ENCODE data around the gene PGPEP1. TPM values are rescaled to one million over a fixed set of nuclear protein-coding genes. Genes with fewer than 3 reads are reported as not detected.
A peak's percentile ranks its signal among the peaks of the same experiment; 100 is the strongest.
"Not testable (repeated sequence)": the region's sequence is repeated elsewhere in the genome, so short reads cannot be mapped to it uniquely, and the experiment has no call there.

Gene PGPEP1
- total RNA-seq, 2 donors from 2014 or later = 38.3 to 47.2 TPM

DNA sequence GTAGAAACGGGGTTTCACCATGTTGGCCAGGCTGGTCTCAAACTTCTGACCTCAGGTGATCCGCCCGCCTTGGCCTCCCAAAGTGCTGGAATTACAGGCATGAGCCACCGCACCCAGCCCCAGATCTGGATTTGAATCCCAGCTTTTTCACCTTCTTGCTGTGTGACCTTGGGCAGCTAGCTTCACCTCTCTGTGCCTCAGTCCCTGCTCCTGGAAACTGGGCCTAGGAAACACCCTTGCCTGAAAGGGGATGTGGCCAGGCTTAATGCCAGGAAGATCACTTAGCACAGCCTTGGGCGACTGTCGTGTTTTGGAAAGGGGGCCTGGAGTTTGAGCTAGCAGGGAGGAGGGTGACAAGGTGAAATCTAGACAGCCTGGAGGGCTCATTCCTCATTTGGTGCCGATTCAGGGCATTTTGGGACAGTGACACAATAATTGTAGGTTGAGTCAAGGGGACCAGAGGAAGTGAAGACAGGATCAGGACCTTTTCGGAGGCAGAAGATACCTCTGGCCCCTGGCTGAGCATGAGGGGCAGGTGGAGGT lies 1.8 kb downstream of the PGPEP1 start:
- no peak for ATAC-seq
- Mint-ChIP-seq H3K27ac (peak overlapping the region; percentile 25 to 41), H3K36me3 (peaks cover 0 to 5% of the 10 kb centered on the region in 2 donors)

GRCh38 chr19:18344582-18344950 lies 4.2 kb downstream of the PGPEP1 start:
- ATAC-seq (no peak), DNase-seq (ENCODE audit: low spot score in 2 of 2) (no peak)
- Mint-ChIP-seq H3K27ac (no peak overlapping the region), H3K9me3 (no peaks in the 10 kb centered on the region), H3K36me3 (peaks cover 0 to 5% of the 10 kb centered on the region in 2 donors)

More for the DNA sequence above, 1.8 kb downstream of the PGPEP1 start:
- H3K9me3 Mint-ChIP-seq = no peaks in the 10 kb centered on the region
- DNase-seq (ENCODE audit: low spot score in 2 of 2) = no peak

DNA sequence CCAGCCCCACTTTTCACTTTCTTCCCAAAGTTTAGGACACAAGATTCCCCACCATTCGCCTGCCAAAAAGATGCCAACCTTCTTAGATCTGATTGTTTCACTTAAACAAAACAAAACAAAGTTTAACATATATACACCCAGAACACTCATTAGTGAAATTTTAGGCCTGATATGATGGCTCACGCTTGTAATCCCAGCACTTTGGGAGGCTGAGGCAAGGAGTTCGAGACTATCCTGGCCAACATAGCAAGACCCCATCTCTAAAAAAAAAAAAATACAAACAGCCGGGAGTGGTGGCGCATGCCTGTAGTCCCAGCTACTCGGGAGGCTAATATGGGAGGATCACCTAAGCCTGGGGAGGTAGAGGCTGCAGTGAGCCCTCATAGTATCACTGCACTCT lies 4.9 kb downstream of the PGPEP1 start:
- Mint-ChIP-seq H3K27ac (peak overlapping the region in 1 of 2 donors; percentile 57), H3K36me3 (peaks cover 0 to 5% of the 10 kb centered on the region in 2 donors)
- no peak for ATAC-seq

DNA sequence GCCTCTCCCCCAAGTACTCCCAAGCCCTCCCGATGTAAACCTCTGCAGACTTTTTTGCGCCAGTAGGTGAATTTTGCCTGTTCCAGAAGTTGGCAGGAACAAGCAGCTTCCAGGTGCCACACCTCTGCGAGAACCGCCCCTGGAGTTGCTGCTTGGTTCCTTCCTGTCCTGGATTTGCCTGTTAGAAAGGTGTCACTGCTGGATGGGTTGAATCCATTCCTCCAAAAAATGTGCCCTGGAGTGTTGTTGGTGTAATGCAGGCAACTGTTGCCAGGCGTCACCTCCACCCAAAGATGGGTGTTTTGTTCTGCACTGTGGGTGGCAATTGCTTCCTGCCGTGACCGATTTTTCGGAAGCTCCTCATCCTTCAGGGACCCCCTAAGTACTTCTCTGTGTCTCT lies 5.7 kb downstream of the PGPEP1 start:
- Mint-ChIP-seq H3K27ac (no peak overlapping the region), H3K9me3 (no peaks in the 10 kb centered on the region), H3K36me3 (peaks cover 0 to 5% of the 10 kb centered on the region in 2 donors)
- DNase-seq (ENCODE audit: low spot score in 2 of 2) (no peak), ATAC-seq (no peak)

More for the DNA sequence above, 4.9 kb downstream of the PGPEP1 start:
- no peaks in the 10 kb centered on the region for H3K9me3 Mint-ChIP-seq
- DNase-seq (ENCODE audit: low spot score in 2 of 2) = no peak

GRCh38 chr19:18348171-18348570 lies 7.8 kb downstream of the PGPEP1 start:
- Mint-ChIP-seq H3K9me3 (no peaks in the 10 kb centered on the region), H3K36me3 (no peaks in the 10 kb centered on the region), H3K27ac (peak overlapping the region in 1 of 2 donors; percentile 75)
- ATAC-seq (no peak), DNase-seq (ENCODE audit: low spot score in 2 of 2) (no peak)

- not testable (repeated sequence) for ATAC-seq; H3K36me3 Mint-ChIP-seq; H3K9me3 Mint-ChIP-seq; H3K27ac Mint-ChIP-seq; DNase-seq (ENCODE audit: low spot score in 2 of 2)
Observed at GRCh38 chr19:18348818-18349339, 8.5 kb downstream of the PGPEP1 start.

DNA sequence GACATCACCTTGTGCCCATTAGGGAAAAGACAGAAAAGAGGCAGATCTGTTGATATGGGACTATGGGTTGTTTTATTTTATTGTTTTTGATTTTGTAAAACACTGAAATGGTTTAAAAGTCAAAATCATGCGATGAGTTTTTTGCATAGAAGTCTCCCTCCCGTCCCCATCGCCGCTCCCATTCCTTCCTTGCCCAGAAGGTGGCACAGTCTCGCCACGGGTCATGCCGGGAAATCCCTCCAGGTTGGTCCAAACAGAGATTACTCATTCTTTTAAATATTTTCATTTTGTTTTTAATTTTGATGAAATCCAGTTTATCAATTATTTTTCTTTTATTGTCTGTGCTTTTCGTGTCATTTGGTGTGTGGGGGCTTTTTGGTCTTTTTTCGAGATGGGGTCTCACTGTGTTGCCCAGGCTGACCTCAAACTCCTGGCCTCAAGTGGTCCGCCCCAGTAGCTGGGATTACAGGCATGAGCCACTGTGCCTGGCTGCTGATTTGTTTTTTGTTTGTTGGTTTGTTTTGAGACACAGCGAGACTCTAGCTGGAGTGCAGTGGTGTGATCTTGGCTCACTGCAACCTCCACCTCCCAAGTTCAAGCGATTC lies 9.2 kb downstream of the PGPEP1 start:
- Mint-ChIP-seq H3K36me3 (no peaks in the 10 kb centered on the region), H3K9me3 (no peaks in the 10 kb centered on the region), H3K27ac (no peak overlapping the region)
- DNase-seq (ENCODE audit: low spot score in 2 of 2) (peak in 1 of 2 donors; percentile 34), ATAC-seq (peak in 1 of 2 donors; percentile 50)

- H3K36me3 Mint-ChIP-seq = peaks cover 0 to 3% of the 10 kb centered on the region in 2 donors
- no peak for DNase-seq (ENCODE audit: low spot score in 2 of 2)
- no peak for ATAC-seq
- no peak overlapping the region for H3K27ac Mint-ChIP-seq
- H3K9me3 Mint-ChIP-seq = no peaks in the 10 kb centered on the region
Observed at GRCh38 chr19:18350490-18350889, 10.1 kb downstream of the PGPEP1 start.

- Mint-ChIP-seq H3K9me3 (no peaks in the 10 kb centered on the region), H3K36me3 (peaks cover 0 to 5% of the 10 kb centered on the region in 2 donors), H3K27ac (no peak overlapping the region)
- DNase-seq (ENCODE audit: low spot score in 2 of 2) = no peak
- ATAC-seq = no peak
Observed at GRCh38 chr19:18351544-18351943, 11.1 kb downstream of the PGPEP1 start.

DNA sequence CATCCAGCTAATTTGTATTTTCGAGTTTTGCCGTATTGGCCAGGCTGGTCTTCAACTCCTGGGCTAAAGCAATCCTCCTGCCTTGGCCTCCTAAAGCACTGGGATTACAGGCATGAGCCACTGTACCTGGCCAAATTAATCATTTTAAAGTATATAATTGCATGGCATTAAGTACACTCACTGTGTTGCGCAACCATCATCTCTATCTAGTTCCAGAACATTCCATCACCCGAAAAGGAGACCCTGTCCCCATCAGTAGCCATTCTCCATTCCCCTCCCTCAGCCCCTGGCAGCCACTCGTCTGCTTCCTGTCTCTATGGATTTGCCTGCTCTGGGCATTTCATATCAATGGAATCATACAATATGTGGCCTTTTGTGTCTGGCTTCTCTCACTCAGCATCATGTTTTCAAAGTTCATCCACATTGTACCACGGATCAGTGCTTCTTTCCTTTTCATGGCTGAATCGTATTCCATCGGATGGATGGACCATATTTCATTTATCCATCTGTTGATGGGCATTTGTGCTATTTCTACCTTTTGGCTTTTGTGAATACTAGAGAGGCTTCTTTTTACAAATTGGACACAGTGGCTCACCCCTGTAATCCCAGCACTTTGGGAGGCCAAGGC lies 13.1 kb downstream of the PGPEP1 start:
- H3K27ac Mint-ChIP-seq = peak overlapping the region; percentile 58 to 63
- DNase-seq (ENCODE audit: low spot score in 2 of 2) = no peak
- ATAC-seq = no peak
- H3K36me3 Mint-ChIP-seq = peaks cover 4 to 10% of the 10 kb centered on the region in 2 donors
- H3K9me3 Mint-ChIP-seq = no peaks in the 10 kb centered on the region

DNA sequence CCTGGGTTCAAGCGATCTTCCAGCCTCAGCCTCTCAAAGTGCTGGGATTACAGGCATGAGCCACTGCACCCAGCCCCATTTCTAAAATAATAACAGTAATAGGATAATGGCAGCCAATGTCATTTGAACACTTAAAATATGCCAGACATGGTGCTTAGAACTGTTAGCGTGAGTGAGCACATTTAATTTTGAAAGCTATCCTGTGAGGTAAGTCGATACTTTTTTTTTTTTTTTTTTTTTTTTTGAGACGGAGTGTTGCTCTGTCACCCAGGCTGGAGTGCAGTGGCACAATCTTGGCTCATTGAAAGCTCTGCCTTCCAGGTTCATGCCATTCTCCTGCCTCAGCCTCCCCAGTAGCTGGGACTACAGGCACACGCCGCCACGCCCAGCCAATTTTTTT lies 14.3 kb downstream of the PGPEP1 start:
- not testable (repeated sequence) for H3K36me3 Mint-ChIP-seq; DNase-seq (ENCODE audit: low spot score in 2 of 2); H3K27ac Mint-ChIP-seq; H3K9me3 Mint-ChIP-seq; ATAC-seq

DNA sequence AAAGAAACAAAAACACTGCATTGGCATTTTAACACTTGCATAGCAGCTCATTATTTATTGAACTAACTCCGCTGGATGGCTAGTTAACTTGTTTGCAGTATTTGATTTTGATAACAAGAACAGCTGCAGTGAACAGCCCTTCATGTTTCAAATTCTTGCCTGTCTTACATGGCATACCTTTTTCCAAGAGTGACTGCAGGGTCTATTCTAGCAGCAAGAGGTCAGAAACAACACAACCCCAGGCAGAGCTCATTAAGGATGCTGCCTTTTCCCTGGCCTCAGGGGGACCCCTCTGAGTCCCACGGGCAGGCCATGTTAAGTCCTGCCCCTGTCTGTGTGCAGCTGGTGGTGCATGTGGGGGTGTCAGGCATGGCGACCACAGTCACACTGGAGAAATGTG lies 16.6 kb downstream of the PGPEP1 start:
- ATAC-seq = no peak
- no peak for DNase-seq (ENCODE audit: low spot score in 2 of 2)
- Mint-ChIP-seq H3K9me3 (no peaks in the 10 kb centered on the region), H3K36me3 (peaks cover 10% of the 10 kb centered on the region in 2 donors), H3K27ac (no peak overlapping the region)

- H3K27ac Mint-ChIP-seq = no peak overlapping the region
- no peak for ATAC-seq
- no peak for DNase-seq (ENCODE audit: low spot score in 2 of 2)
- peaks cover 11 to 16% of the 10 kb centered on the region in 2 donors for H3K36me3 Mint-ChIP-seq
- H3K9me3 Mint-ChIP-seq = no peaks in the 10 kb centered on the region
Observed at GRCh38 chr19:18361646-18362045, 21.2 kb downstream of the PGPEP1 start.

DNA sequence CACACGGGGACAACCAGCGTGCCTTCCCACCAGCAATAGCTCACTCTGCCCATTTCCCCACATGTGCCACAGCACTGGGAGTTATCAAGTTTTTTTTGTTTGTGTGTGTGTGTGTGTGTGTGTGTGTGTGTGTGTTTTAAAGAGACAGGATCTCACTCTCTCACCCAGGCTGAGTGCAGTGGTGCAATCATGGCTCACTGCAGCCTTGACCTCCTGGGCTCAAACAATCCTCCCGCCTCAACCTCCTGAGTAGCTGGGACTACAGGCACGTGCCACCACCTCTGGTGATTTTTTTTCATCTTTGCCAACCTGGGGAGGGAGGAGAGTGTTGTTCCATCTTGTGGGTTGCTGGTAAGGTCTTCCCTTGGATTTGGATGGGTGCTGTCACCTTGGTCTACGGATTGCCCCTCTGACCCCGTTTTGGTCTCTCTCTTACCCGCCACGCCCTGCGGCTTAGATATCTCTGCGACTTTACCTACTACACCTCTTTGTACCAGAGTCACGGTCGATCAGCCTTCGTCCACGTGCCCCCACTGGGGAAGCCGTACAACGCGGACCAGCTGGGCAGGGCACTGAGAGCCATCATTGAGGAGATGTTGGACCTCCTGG lies 22.6 kb downstream of the PGPEP1 start:
- DNase-seq (ENCODE audit: low spot score in 2 of 2) = no peak
- no peak for ATAC-seq
- H3K27ac Mint-ChIP-seq = peak overlapping the region in 1 of 2 donors; percentile 65
- no peaks in the 10 kb centered on the region for H3K9me3 Mint-ChIP-seq
- H3K36me3 Mint-ChIP-seq = peaks cover 6 to 12% of the 10 kb centered on the region in 2 donors

DNA sequence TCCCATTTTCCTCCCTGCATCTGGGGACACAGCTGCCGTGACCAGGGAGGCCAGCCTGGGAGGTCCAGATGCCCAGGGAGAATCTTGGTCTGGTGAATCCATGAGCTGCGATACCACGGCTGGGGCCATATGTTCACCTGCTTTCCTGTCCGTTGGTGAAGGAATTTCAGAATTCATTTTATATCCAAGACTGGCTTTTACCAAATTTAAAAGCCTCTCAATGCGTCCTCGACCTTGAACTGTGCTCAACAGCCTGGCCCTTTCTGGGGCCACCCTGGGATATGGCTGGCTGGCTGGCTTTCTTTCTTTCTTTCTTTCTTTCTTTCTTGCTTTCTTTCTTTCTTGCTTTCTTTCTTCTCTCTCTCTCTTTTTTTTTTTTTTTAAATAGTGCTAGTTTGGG lies 23.4 kb downstream of the PGPEP1 start:
- ATAC-seq (no peak), DNase-seq (ENCODE audit: low spot score in 2 of 2) (no peak)
- no peaks in the 10 kb centered on the region for H3K9me3 Mint-ChIP-seq
- peaks cover 6 to 12% of the 10 kb centered on the region in 2 donors for H3K36me3 Mint-ChIP-seq
- H3K27ac Mint-ChIP-seq = peak overlapping the region in 1 of 2 donors; percentile 65

DNA sequence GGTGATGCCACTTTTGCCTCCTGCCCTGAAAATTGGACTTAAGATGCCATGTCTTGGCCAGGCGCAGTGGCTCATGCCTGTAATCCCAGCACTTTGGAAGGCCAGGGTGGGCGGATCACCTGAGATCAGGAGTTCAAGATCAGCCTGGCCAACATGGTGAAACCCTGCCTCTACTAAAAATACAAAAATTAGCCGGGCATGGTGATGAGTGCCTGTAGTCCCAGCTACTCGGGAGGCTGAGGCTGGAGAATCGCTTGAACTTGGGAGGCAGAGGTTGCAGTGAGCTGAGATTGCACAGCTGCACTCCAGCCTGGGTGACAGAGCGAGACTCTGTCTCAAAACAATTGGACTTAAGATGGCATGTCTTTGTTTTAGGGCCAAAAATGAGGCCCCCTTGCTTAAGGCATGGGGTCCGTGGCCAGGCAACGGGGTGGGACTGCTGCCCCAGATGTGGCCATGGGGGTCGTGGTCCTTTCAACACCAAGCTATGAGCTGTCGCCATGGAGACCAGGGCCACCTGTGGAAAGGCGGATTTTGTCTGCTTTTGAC lies 24.0 kb downstream of the PGPEP1 start:
- ATAC-seq; H3K9me3 Mint-ChIP-seq; DNase-seq (ENCODE audit: low spot score in 2 of 2): not testable (repeated sequence)
- Mint-ChIP-seq H3K36me3 (peaks cover 6 to 12% of the 10 kb centered on the region in 2 donors), H3K27ac (peak overlapping the region in 1 of 2 donors; percentile 65)
